Spleen (tissue), 7 donors: Measurements from ENCODE around the gene RNF11.

Experiments
- CTCF ChIP-seq, 11 experiments: fragments of 200-600 bp in 7 of 11; fragments of 450-650 bp in 4 of 11; sonication (generic) in 4 of 11; IDR thresholded peaks in 8 of 11; conservative IDR thresholded peaks in 3 of 11; 1 replicate in 7 of 11; 2 replicates in 4 of 11; pipeline versions ENCODE4 v1.4.0 to v1.8.0; 2016 to 2021; ENCODE audit warnings: antibody characterized with exemption in 11 of 11, inconsistent platforms in 4 of 11, mild to moderate bottlenecking in 1 of 11
- POLR2AphosphoS5 ChIP-seq, 3 donors: sonication (generic); formaldehyde crosslinking; IDR thresholded peaks; one replicate each; pipeline ENCODE4 v1.5.1; 2017; ENCODE audit warnings: antibody characterized with exemption in 3 of 3
- donor health status: DM: no; HTN: no; CAD: no; lungs with moderate emphysema.
- donor health status: DM: no; HTN: no; CAD: no.
- donor health status: DM: no; HTN: no; CAD: no.

- TF ChIP-seq CTCF (IDR thresholded peaks at IDR 0.05 in 8 of 11, conservative IDR thresholded peaks at IDR 0.05 in 3 of 11), result no peak
- no peak for TF ChIP-seq POLR2AphosphoS5 (IDR thresholded peaks at IDR 0.05)
Measured at GRCh38 chr1:51247499-51247898, 11.4 kb downstream of the RNF11 start.
